Cortex of kidney (tissue), 1 donor: Measurements from ENCODE around the gene GCLC.
"Not testable (repeated sequence)": the region's sequence is repeated elsewhere in the genome, so short reads cannot be mapped to it uniquely, and the experiment has no call there.

Source experiments
- DNase-seq: peaks from one replicate; lab custom pipeline; 2025; lab: John Stamatoyannopoulos, UW

GCLC gene

DNA sequence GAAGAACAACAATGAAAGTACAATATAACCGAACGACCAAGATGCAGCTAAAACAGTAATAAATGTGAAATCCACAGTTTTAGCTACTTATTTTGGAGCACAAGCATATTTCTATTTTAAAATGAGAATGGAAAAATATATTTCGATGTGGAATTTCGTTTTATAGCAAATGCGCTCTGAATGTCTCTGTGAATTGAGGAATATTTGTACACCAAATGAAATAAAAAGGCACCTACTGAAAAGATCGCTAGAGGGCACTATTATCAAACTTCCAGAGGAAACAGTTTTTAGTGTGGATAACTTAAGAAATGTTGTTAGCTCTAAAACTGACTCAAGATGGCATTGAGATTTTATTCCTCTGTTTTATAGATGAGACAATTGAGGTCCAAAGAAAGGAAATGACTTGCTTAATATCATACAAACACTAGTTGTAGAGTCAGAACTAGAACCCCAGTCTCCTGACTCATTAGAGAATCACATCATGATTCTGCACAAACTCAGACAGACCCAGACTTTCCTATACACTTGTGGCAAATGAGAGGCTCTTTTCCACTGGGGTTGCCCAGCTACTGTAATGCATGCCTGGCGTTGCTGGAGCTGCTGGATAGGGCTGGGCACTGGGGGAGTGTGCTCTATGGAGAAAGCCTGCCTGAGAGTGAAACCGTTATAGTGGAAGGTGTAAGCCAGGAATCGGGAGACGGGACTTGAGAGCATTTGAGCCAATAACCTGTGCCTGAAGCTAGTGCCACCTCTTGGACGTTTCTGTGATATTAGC, 51.9 kb downstream of the GCLC start:
- DNase-seq: no peak

DNA sequence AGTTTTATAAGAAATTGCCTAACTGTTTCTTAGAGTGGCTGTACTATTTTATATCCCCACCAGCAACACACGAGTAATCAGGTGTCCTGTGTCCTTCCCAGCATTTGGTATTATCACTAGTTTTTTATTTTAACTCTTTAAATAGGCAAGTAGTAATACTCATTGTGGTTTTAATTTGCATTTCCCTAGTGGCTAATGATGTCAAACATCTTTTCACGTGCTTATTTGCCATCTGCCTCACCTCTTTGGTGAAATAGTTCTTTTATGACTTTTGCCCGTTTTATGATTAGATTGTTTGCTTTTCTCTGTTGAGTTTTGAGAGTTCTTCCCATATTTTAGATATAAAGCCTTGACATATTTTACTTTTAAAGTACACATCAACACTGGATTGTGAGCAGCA, 57.8 kb downstream of the GCLC start:
- no peak for DNase-seq

DNA sequence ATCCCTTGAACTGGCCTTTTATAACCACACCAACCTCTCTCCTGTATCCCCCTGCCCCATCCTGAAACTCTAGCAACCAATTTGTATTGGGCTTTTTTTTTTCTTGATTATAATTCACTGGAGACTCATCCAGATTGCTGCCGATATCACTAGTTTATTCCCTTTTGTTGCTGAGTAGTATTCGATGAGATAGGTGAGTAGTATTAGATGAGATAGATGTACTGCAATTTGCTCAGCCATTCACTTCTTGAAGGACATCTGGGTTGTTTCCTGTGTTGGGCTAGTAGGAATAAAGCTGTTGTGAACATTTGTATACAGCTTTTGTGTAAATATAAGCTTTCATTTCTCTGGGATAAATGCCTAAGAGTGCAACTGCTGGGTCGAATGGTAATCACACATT, 58.2 kb downstream of the GCLC start:
- DNase-seq: no peak

DNA sequence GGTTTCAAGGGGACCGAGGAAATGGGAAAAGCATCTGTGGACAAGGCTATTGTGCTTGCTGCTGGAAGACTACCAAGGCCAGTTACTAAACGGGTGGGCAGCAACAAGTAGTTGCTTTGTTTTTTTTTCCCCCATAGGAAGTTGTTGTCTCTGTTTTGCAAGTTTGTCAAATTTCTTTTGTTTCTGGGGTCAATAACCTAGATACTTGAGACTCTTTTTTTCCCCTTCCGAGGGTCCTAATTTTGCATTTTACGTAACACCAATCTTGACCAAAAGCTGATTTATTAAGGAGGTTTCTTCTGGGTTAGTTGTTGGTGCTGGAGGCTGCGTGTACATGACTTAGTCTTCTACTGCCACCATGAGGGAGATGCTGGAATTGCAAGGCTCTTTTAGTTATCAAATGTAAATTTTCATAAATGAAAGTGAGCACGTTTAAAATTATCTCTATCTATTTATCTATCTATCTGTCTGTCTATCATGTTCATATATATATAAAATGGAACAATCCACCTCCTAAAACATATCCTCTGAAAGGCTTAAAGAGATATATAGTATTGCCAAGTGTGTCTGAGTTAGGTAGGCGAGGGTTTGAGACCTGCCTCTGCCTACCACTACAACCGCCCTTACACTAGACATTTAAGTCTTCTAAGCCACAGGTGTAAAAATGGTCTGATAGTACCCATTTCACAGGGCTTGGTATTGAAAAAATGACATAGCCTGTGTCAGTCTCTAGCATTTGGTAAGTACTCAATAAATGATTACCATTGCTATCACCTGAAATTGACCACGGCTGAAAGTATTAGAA, 60.2 kb downstream of the GCLC start:
- no peak for DNase-seq

DNA sequence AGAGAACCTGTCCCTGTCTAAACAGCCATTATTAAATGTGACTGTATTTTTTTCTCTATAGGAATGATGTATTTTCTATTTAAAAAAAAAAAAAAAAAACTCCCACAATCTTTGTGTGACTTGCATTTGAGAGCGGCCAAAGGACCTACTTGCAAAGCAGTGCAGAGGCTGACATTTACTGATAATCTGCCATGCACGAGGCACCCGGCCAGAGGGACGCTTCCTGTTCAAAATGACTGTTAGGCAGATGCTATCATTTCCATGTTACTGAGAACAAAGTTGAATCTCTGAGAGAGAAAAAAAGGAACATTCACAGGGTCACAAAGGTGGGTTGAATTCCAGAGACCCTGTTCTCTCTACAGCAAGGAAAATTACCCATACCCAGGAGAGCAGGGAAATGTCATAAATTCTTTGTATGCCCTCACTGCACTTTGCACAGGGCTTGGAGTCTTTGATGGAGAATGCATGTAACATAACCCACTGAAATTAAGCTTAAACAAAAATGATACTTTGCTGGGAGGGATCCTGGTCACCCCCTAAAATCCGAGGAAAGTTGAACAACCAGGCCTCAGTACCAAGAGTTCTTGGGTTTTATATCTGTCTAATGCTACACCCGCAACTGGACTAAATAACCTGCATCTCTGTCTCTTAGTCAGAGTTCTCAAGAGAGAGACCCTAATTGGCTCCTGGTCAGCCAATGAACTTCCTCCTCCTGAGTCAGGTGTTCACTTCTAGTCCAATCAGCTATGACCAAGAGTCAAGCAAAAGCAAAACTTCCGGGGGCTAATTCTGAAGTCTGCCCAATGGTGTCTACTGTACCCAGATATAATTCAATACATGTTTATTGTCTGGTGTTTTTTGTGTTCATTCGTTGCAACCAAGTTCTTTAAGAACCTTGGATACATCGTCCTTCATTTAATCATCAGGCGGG, 61.2 kb downstream of the GCLC start:
- DNase-seq: no peak

DNA sequence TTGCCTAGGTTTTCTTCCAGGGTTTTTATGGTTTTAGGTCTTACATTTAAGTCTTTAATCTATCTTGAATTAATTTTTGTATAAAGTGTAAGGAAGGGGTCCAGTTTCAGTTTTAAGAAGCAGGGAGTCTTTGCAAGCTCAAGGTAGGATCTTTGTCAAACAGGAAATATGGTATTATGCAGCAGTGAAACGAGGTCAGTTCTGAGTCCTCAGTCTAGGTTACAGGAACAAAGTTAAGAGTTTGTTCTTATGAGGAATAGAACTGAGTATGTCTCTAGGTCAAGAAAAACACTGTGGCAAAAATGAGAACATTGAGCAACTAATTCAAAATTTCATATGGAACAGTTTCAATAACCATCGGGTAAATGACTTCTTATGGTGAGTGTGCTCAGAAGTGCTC, 63.6 kb downstream of the GCLC start:
- no peak for DNase-seq

DNA sequence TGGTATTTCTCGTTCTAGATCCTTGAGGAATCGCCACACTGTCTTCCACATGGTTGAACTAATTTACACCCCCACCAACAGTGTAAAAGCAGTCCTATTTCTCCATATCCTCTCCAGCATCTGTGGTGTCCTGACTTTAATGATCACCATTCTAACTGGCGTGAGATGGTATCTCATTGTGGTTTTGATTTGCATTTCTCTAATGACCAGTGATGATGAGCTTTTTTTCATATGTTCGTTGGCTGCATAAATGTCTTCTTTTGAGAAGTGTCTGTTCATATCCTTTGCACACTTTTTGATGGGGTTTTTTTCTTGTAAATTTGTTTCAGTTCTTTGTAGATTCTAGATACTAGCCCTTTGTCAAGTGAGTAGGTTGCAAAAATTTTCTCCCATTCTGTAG, 64.1 kb downstream of the GCLC start:
- not testable (repeated sequence) for DNase-seq

DNA sequence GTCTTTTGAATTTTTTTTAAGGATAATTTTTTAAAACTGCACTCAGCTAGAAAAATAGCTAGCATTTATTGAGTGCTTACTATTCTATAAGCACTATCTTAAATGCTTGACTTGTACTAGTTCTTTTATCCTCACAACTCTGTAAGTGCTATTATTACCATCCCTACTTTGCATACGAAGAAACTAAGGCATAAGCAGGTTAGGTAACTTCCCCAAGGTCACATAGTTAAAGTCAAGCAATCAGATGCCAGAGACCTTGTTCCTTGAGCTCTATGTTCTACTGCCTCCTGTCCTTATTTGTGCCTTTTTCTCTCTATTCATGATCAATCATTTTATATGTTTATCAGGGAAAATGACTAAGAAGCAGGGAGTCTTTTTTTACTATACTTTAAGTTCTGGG, 65.0 kb downstream of the GCLC start:
- no peak for DNase-seq

DNA sequence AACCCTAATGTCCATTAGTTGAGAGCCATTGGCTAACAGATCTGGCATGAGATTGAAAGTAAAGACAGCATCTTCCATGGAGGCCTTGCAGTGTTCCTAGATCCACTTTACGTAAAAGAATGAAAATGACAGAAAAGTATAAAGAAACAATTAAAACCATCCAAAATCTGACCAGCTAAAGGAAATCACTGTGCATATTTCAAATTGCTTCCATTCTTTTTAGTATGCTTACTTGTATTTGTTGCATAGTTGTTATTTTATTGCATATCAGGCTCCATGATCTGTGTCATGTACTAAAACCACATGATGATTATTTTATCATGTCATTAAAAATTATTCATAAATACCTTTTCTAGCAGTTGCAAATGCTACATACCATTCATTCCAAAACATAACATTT, 67.9 kb downstream of the GCLC start:
- DNase-seq: no peak

DNA sequence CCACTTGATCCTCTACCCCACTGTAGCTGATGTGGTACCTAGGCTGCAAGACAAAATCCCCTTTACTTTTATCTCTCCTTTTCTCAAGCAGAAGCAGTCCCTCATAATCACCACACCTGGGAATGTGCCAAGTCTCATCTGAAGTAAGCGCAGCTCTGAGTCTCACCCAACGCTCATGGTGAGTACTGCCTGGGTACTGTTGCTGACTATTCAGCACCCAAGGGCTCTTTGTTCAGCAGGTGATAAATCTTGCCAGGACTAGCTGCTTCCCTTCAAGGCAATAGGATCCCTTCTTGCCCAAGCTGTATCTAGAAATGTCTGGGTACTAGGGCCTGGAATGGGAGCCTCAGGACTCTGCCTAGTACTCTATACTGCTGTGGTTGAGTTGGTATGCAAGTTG, 70.9 kb downstream of the GCLC start:
- DNase-seq: no peak

DNA sequence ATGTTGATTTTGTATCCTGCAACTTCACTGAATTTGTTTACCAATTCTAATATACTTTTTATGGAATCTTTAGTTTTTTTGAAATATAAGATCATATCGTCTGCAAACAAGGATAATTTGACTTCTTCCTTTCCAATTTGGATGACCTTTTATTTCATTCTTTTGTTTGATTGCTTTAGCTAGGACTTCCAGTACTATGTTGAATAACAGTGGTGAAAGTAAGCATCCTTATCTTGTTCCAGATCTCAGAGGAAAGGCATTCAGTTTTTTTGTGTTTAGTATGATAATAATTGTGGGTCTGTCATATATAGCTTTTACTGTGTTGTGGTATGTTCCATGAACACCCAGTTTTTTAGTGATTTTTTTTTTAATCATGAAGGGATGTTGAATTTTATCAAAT, 75.7 kb downstream of the GCLC start:
- DNase-seq: no peak

DNA sequence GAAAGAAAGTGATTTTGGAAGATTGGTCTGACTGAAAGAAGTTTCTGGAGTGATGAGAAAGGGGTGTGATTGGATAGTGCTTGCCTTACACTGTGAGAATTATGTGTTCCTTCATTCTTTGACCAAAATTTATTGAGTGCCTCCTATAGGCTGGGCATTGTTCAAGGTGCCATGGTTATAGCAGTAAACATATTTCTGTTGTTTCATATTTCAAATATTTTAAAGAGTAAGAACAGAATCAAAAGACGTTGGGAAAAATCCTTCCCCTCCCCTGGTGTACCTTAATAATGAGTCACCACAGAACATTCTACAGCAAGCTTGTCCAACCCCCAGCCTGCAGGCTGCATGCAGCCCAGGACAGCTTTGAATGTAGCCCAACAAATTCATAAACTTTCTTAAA, 78.6 kb downstream of the GCLC start:
- DNase-seq: no peak

DNA sequence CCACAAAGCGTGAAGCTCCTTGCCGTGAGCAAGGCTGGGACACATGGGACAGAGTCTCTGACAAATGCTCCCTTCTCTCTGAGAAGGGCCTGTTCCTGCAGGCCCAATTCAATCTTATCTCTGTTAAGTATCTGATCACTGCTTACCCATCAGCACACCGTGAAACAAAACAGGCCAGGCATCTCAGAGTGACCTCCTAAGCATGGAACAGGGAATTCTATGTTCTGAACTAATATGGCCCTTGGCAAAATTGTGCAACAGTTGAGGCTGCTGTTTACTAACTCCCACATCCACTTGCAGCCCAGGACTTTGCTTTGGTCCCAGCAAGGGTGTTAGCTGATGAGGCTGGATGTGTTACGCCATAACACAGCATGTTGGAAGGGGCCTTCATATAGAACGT, 79.2 kb downstream of the GCLC start:
- no peak for DNase-seq

DNA sequence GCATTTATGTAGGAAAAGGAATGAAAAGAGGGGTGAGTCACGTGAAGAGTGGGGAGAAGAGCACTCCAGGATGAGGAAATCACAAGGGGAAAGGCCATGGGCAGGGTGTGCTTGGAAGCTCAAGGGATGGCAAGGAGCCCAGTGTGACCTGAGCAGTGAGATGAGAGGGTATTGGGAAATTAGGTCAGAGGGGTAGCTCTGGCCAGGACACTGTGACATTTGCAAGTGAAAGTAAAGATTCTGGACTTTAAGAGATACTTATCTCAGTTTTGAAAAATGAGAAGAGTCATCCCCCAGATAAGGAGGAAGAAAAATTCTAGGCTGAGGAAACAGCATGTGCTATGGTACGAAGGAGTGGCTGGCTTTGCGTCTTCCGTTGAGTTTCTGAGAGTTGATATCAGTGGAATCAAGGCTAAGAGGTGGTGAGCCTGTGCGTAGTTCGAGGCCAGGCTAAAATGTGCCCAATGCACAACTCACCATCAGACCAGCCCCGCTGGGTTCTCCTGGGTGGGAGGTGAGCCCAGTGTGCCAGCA, 79.9 kb downstream of the GCLC start:
- no peak for DNase-seq

DNA sequence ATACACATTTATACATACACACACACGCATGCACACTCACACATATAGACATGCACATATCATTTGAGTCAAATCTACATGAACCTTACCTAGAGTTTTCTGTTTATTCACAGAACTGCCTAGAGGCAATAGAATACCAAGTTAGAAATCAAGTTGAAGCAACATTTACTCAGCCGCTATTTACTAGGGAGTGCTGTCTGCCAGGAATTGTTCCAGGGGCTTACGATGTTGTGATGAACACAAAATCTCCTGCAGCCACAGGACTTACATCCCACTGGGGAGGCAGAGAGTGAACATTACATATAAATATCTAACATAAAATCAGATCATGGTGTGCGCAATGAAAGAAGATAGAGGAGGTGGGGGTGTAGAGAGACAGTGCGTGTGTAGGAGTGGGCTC, 80.4 kb downstream of the GCLC start:
- no peak for DNase-seq

DNA sequence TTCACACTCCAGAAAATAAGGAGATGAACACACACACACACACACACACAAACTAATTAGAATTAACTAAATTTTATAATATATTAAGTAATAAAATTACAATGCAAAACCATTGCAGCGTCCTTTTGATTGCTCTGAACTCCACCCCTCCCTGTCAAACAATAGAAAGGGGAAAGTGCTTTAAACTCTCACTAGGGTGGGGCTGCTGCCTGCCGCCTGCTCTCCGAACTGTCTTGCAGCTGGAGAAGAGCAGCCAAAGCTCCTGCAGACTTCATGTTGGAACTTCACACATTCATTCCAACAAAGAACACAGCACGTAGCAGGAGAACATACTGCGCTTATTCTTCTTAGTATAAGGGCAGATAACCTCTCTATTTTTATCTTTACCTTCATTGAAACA, 83.2 kb downstream of the GCLC start:
- DNase-seq: no peak

DNA sequence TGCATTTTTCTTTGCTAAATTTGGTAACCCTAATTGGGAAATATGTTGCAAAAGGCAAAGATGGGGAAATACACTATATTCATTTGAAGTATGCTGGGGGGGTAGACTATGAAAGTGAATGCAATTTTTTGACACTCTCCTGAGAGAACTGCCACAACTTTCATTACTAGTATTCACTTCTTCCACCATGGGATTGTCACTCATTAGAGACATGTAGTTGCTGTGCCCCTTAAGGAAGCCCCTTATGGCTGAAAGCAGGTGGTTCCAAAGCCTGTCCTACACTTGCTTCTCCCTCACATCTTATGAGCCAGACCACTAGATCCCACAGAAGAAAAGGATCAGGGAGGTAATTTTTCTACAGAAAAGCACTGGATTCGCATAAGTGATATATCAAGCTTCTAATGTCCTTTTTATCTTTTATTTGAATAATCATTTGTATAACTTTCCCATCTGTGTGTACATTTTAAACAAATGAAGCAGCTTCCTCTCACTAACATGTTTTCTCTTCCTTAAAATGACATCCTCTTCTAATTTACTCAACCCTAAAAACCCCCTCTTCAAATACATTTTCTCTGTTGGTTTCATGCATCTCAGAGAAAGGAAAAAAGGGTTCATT, 83.8 kb downstream of the GCLC start:
- DNase-seq: no peak

DNA sequence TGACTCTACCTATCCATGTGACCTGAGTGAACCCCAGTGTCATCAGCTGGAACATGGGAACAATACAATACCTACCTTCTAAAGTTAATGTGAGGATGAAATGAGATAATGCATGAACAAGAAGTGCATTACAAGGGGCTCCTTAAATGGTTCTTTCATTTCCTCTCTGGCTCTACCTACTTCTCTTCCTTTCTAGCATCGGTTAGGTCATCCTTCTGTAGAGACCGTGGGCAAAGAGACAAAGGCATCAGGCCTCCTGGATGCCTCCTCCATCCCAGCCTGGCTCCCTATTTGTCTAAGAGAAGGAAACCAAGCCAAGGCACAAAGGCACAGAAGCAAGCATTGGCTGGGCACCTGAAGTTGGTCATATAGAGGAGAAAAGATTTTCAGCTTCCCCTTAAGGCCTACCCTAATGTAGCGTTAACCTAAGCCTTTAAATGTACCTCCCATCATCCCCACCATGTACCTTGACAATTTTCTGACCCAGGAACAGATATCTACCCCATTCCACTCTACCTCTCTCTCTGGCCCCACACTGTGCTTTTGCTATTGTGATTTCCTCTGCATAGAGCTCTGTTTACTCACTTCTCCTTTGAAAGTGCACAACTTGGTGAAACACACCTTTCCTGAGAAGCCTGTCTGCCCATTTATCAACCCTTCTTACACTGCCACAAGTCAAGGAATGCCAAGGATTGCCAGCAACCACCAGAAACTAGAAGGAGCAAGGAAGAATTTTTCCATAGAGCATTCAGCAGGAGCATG, 86.6 kb downstream of the GCLC start:
- DNase-seq: no peak

DNA sequence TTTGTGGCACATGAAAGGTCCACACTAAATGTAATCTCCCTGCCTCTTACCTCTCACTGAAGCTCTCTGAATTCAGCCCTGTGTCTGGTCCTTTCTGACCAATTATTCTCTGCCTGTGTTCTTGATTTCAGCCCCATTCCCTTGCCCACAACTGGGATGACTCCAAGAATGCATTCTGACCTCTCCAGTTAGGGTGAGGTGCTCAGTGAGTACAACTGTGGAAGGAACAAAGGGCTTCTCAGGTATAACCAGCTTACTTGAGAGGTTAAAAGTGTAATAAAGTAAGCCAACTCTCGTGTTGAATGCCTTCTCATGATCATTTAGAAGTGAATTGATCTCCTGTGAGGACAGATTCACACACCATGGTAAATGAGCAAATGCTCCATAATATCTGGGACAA, 88.1 kb downstream of the GCLC start:
- no peak for DNase-seq

DNA sequence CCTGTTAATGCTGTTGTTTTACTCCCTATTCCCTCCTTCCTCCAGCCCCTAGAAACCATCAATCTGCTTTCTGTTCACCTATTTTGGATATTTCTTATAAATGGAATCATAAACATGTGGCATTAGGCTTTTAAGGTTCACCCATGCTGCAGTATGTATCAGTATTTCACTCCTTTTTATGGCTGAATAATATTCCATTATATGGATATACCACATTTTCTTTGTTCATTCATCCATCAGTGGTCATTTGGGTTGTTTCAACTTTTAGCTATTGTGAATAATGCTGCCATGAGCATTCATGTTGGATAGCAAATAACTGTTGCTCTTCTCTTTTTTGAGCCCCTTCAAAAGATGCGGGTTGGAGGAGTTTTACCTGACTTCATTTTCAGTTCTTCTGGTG, 89.2 kb downstream of the GCLC start:
- DNase-seq: no peak

DNA sequence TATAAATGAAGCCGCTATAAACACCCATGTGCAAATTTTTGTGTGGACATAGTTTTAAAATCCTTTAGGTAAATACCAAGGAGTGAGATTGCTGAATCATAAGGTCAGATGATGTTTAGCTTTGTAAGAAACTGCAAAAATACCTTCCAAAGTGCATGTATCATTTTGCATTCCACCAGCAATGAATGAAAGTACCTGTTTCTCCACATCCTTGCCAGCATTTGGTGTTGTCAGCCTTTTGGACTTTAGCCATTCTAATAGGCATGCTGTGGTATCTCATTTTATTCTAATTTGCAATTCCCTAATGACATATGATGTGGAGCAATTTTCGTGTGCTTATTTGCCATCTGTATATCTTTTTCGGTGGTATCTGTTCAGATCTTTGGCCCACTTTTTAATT, 93.7 kb downstream of the GCLC start:
- no peak for DNase-seq
